Activated CD4-positive, alpha-beta T cell treated with anti-CD3 and anti-CD28 coated beads, Interleukin-2, amount 50 U/mL, for 16 hours (primary cell): ENCODE results near the gene RAF1.
A peak's percentile ranks its signal among the peaks of the same experiment; 100 is the strongest.
"Not testable (repeated sequence)": the region's sequence is repeated elsewhere in the genome, so short reads cannot be mapped to it uniquely, and the experiment has no call there.

Source experiments
- DNase-seq: peaks from one replicate; pipeline ENCODE4 v3.0.0-alpha.2; 2020

The RAF1 gene

GRCh38 chr3:12633108-12633507 lies 30.8 kb downstream of the RAF1 start:
- DNase-seq, result no peak

- DNase-seq, result no peak
Observed at GRCh38 chr3:12632523-12632922, 31.4 kb downstream of the RAF1 start.

GRCh38 chr3:12630843-12631242 lies 33.1 kb downstream of the RAF1 start:
- DNase-seq, result not testable (repeated sequence)

GRCh38 chr3:12630292-12630691 lies 33.6 kb downstream of the RAF1 start:
- no peak for DNase-seq

GRCh38 chr3:12629560-12629959 lies 34.4 kb downstream of the RAF1 start:
- no peak for DNase-seq

- no peak for DNase-seq
Observed at GRCh38 chr3:12628813-12629212, 35.1 kb downstream of the RAF1 start.

- DNase-seq, result peak; percentile 20
Observed at GRCh38 chr3:12627370-12627769, 36.5 kb downstream of the RAF1 start.

- not testable (repeated sequence) for DNase-seq
Observed at GRCh38 chr3:12624964-12625363, 39.0 kb downstream of the RAF1 start.

GRCh38 chr3:12624056-12624455 lies 39.9 kb downstream of the RAF1 start:
- DNase-seq, result no peak

- DNase-seq, result no peak
Observed at GRCh38 chr3:12622335-12622734, 41.6 kb downstream of the RAF1 start.

GRCh38 chr3:12620729-12621128 lies 43.2 kb downstream of the RAF1 start:
- DNase-seq, result no peak

GRCh38 chr3:12620305-12620704 lies 43.6 kb downstream of the RAF1 start:
- DNase-seq, result no peak

GRCh38 chr3:12618426-12618825 lies 45.5 kb downstream of the RAF1 start:
- DNase-seq, result no peak

- DNase-seq, result peak; percentile 46
Observed at GRCh38 chr3:12615266-12615665, 48.7 kb downstream of the RAF1 start.

GRCh38 chr3:12613250-12613649 lies 50.7 kb downstream of the RAF1 start:
- DNase-seq, result no peak

GRCh38 chr3:12612514-12613226 lies 51.2 kb downstream of the RAF1 start:
- DNase-seq, result no peak

GRCh38 chr3:12611117-12611516 lies 52.8 kb downstream of the RAF1 start:
- DNase-seq, result no peak

- peak; percentile 37 for DNase-seq
Observed at GRCh38 chr3:12608376-12608775, 55.5 kb downstream of the RAF1 start.

- DNase-seq, result no peak
Observed at GRCh38 chr3:12603969-12604368, 59.9 kb downstream of the RAF1 start.

- no peak for DNase-seq
Observed at GRCh38 chr3:12601072-12601471, 62.8 kb downstream of the RAF1 start.

GRCh38 chr3:12598890-12599289 lies 65.0 kb downstream of the RAF1 start:
- no peak for DNase-seq

GRCh38 chr3:12593473-12593872 lies 70.4 kb downstream of the RAF1 start:
- no peak for DNase-seq

GRCh38 chr3:12591997-12592715 lies 71.8 kb downstream of the RAF1 start:
- DNase-seq, result no peak

- DNase-seq, result no peak
Observed at GRCh38 chr3:12591456-12591855, 72.5 kb downstream of the RAF1 start.

GRCh38 chr3:12590096-12590495 lies 73.8 kb downstream of the RAF1 start:
- DNase-seq, result no peak
